Large intestine (tissue), 3 donors: ENCODE results near the gene SDK2. TPM values are rescaled to one million over a fixed set of nuclear protein-coding genes. Genes with fewer than 3 reads are reported as not detected.

ENCODE experiments used
- DNase-seq, 2 donors: peaks; one replicate each; pipeline versions ENCODE4 v3.0.0 to v3.0.0-alpha.2; 2013
- H3K27ac ChIP-seq: one replicate; pipeline ENCODE4 v1.5.1; 2013; ENCODE audit warnings: low read length
- H3K27me3 ChIP-seq: 2 replicates; pipeline ENCODE4 v1.6.1; 2013; ENCODE audit warnings: low read length; ENCODE audit not compliant: control insufficient read depth, insufficient read depth
- H3K36me3 ChIP-seq: 2 replicates; pipeline ENCODE4 v1.6.1; 2013; ENCODE audit warnings: low read length; ENCODE audit not compliant: control insufficient read depth, insufficient read depth
- H3K4me1 ChIP-seq: one replicate; pipeline ENCODE4 v1.6.1; 2013; ENCODE audit warnings: low read length; ENCODE audit not compliant: control insufficient read depth, insufficient read depth
- H3K4me3 ChIP-seq: one replicate; pipeline ENCODE4 v1.5.1; 2013; ENCODE audit warnings: low read length
- H3K9me3 ChIP-seq: one replicate; pipeline ENCODE4 v1.6.1; 2013; ENCODE audit warnings: mild to moderate bottlenecking, low read depth, low read length, moderate library complexity; ENCODE audit not compliant: control insufficient read depth
- WGBS: methylation state at CpG from one replicate; pipeline ENCODE4 v1.1.5; 2013; ENCODE audit warnings: low lambda C conversion rate; ENCODE audit not compliant: insufficient coverage; 5-methylcytosine and 5-hydroxymethylcytosine counted together
- polyA plus RNA-seq: library from polyadenylated mRNA; unstranded; fragments of 120-200 nt; gene quantifications from one replicate; pipeline ENCODE4 v1.2.1, GENCODE V29; 2013

SDK2 gene
- polyA plus RNA-seq, 1 donor = 0.94 TPM

- no peak for DNase-seq
- no peaks in the 10 kb centered on the region for H3K4me1 ChIP-seq
- no peak overlapping the region for H3K4me3 ChIP-seq
- no peaks in the 10 kb centered on the region for H3K36me3 ChIP-seq
- no peak overlapping the region for H3K27ac ChIP-seq
- no CpG with 5 or more reads among the region's 6 CpGs for whole genome bisulfite sequencing
- H3K9me3 ChIP-seq = no peaks in the 10 kb centered on the region
- H3K27me3 ChIP-seq = no peaks in the 10 kb centered on the region
Observed at GRCh38 chr17:73522107-73522506, 122.1 kb downstream of the SDK2 start.

- H3K4me1 ChIP-seq = no peaks in the 10 kb centered on the region
- H3K9me3 ChIP-seq = no peaks in the 10 kb centered on the region
- no peaks in the 10 kb centered on the region for H3K36me3 ChIP-seq
- 100% methylated on average over 1 of the region's 5 CpGs for WGBS
- no peaks in the 10 kb centered on the region for H3K27me3 ChIP-seq
- no peak overlapping the region for H3K27ac ChIP-seq
- no peak for DNase-seq
- no peak overlapping the region for H3K4me3 ChIP-seq
Observed at GRCh38 chr17:73521376-73521775, 122.9 kb downstream of the SDK2 start.

- no peak for DNase-seq
- WGBS = no CpG with 5 or more reads among the region's 7 CpGs
- Histone ChIP-seq H3K9me3 (no peaks in the 10 kb centered on the region), H3K4me1 (no peaks in the 10 kb centered on the region), H3K4me3 (no peak overlapping the region), H3K27me3 (no peaks in the 10 kb centered on the region), H3K27ac (no peak overlapping the region), H3K36me3 (no peaks in the 10 kb centered on the region)
Observed at GRCh38 chr17:73520369-73520761, 123.9 kb downstream of the SDK2 start.

DNA sequence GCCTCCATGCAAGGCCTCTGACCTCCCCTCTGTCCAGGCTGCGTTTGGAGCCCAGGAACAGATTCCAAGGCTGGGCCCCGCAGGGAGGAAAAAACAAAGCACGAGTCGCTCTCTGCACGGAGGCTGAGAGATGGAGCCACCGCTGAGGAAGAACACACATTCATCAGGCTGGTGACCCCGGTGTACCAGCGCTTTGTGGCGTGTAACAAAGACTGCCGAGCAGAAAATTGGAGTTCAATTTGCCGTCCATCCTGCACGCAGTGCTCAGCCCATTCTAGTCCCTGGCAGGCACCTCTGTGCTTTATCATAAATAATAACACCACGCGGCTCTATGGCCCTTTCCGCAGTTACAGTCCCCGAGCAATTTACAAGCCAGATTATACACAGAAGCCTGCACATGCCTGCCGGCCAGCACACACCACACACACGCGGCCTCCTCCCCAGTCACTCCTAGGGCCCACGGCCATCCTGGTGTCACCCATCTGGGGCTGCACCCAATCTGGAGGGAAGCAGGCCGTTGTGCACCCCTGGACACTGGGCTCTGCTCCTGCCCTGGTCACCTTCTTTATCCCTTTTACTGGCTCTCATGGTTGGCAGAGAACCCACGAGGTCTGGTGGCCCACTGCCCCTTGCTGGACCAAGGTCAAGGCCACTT is 124.4 kb downstream of the SDK2 start:
- DNase-seq = no peak
- H3K27ac ChIP-seq = no peak overlapping the region
- no peaks in the 10 kb centered on the region for H3K27me3 ChIP-seq
- no peak overlapping the region for H3K4me3 ChIP-seq
- WGBS = no CpG with 5 or more reads among the region's 22 CpGs
- H3K36me3 ChIP-seq = no peaks in the 10 kb centered on the region
- no peaks in the 10 kb centered on the region for H3K4me1 ChIP-seq
- no peaks in the 10 kb centered on the region for H3K9me3 ChIP-seq

GRCh38 chr17:73519011-73519410 is 125.2 kb downstream of the SDK2 start:
- WGBS = no CpG with 5 or more reads among the region's 6 CpGs
- H3K4me3 ChIP-seq = no peak overlapping the region
- H3K27me3 ChIP-seq = no peaks in the 10 kb centered on the region
- H3K4me1 ChIP-seq = no peaks in the 10 kb centered on the region
- no peak overlapping the region for H3K27ac ChIP-seq
- no peaks in the 10 kb centered on the region for H3K36me3 ChIP-seq
- no peaks in the 10 kb centered on the region for H3K9me3 ChIP-seq
- DNase-seq = no peak

GRCh38 chr17:73516431-73516830 is 127.8 kb downstream of the SDK2 start:
- Histone ChIP-seq H3K27me3 (no peaks in the 10 kb centered on the region), H3K4me3 (no peak overlapping the region), H3K27ac (no peak overlapping the region), H3K9me3 (no peaks in the 10 kb centered on the region), H3K4me1 (no peaks in the 10 kb centered on the region), H3K36me3 (no peaks in the 10 kb centered on the region)
- WGBS = 70% methylated on average over 2 of the region's 11 CpGs
- no peak for DNase-seq

DNA sequence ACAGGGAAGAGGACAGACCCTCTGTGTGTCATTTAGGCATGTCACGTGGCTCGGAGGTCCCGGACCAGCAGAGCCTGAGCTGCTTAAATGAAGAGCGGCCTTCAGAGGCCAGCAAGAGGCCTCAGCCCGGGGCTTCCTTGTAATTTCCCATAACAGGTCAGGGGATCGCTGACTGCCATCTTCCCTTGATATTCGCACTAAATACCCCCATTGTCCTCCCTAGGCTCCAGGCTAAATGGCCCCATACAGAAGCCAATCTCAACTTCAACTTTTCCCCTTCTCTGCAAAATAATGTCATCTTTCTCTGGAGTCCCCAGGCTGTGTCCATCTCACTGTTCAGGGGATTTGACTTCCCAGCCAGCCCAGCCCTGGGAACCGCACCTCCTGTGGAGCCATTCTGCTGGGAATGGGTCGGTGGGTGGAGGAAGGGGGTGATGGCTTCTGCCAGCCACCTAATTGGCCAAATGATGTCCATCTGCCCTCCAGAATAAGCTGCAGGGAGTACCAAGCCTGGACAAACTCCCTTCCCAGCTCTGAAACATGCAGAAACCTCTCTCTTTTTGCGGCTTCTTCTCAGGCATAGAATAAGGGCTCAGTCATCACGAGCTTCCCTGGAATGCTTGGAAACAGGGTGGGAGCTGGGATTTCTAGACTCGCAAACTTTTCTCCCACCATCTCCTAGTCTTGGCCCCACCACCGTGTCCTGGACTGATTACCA is 129.9 kb downstream of the SDK2 start:
- Histone ChIP-seq H3K4me1 (no peaks in the 10 kb centered on the region), H3K9me3 (no peaks in the 10 kb centered on the region), H3K27ac (no peak overlapping the region), H3K27me3 (no peaks in the 10 kb centered on the region), H3K4me3 (no peak overlapping the region), H3K36me3 (no peaks in the 10 kb centered on the region)
- 82% methylated on average over 2 of the region's 13 CpGs for WGBS
- DNase-seq = no peak

- DNase-seq = no peak
- Histone ChIP-seq H3K36me3 (no peaks in the 10 kb centered on the region), H3K9me3 (no peaks in the 10 kb centered on the region), H3K27me3 (no peaks in the 10 kb centered on the region), H3K4me3 (no peak overlapping the region), H3K27ac (no peak overlapping the region), H3K4me1 (no peaks in the 10 kb centered on the region)
- no CpG with 5 or more reads among the region's 10 CpGs for WGBS
Observed at GRCh38 chr17:73513426-73513825, 130.8 kb downstream of the SDK2 start.

DNA sequence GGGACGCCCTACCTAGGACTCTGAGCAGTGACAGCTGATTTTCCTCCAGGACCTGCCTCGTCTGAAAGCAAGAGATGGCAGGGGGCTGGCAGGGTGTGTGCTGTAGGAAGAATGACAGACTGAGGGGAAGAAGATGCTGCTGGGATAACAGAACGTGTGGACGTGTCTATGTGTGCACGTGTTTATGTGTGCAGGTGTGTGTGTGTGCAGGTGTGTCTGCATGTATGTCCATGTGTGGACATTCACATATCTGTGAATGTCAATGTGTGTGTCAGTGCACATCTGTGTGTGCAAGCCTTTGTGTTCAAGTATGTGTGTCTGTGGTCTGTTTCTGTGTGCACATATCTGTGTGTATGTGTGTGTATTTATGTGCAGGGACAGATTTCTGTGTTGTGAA is 132.5 kb downstream of the SDK2 start:
- Histone ChIP-seq H3K27me3 (no peaks in the 10 kb centered on the region), H3K4me3 (no peak overlapping the region), H3K9me3 (no peaks in the 10 kb centered on the region), H3K4me1 (no peaks in the 10 kb centered on the region), H3K36me3 (no peaks in the 10 kb centered on the region), H3K27ac (no peak overlapping the region)
- DNase-seq = no peak
- no CpG with 5 or more reads among the region's 5 CpGs for WGBS

DNA sequence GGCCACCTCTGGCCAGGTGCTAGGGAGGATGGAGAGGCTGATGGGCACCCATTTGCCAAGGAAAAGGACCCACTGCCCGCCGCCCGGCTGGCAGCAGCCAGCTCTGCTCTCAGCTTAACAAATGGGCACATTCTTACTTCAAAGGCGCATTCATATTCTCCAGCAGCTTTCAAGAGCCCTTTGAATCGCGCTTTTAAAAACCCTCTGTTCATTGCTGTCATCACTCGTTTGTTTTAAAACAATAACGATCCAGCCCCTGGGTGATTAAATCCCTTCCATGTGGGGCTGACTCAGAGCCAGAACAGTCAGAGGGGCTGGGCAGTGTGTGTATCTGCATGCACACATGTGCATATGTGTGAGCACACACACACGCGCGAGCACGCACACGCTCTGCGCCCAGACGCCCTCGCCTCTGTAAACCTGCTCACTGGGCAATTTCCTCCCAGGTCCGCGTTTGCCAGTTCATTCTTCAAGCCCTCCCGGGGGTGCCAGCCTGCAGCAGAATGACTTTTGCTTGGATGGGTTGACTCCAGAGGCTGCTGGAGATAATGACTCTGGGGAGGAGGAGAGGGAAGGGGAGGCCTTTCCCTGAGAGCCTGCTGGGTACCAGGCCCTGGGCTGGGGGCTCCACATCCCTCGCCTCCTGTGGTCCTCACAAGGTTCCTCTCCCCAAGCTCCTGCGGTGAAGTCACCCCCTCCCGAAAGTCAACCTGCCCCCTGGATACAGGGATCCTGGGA is 133.1 kb downstream of the SDK2 start:
- WGBS = no CpG with 5 or more reads among the region's 22 CpGs
- Histone ChIP-seq H3K27ac (no peak overlapping the region), H3K9me3 (no peaks in the 10 kb centered on the region), H3K36me3 (no peaks in the 10 kb centered on the region), H3K4me1 (no peaks in the 10 kb centered on the region), H3K27me3 (no peaks in the 10 kb centered on the region), H3K4me3 (no peak overlapping the region)
- no peak for DNase-seq
